Nephron progenitor cell (in vitro differentiated cells): ENCODE measurements around the gene MLYCD.

Experiments used
- DNase-seq: peaks from one replicate; pipeline ENCODE4 v3.0.0; 2021
- H3K27ac Mint-ChIP-seq: 2 replicates; pipeline ENCODE4 v1.8.0; 2021; ENCODE audit warnings: mild to moderate bottlenecking, moderate library complexity, mixed read lengths
- H3K27me3 Mint-ChIP-seq: 2 replicates; pipeline ENCODE4 v1.8.0; 2021; ENCODE audit warnings: mild to moderate bottlenecking, low read depth, mixed read lengths; ENCODE audit not compliant: poor library complexity
- H3K36me3 Mint-ChIP-seq: 2 replicates; pipeline ENCODE4 v1.8.0; 2021; ENCODE audit warnings: low read depth, mixed read lengths
- H3K4me1 Mint-ChIP-seq: 2 replicates; pipeline ENCODE4 v1.8.0; 2021; ENCODE audit warnings: mixed read lengths
- H3K4me3 Mint-ChIP-seq: 2 replicates; pipeline ENCODE4 v1.8.0; 2021; ENCODE audit warnings: mild to moderate bottlenecking, moderate library complexity, mixed read lengths
- H3K9me3 Mint-ChIP-seq: 2 replicates; pipeline ENCODE4 v1.8.0; 2021; ENCODE audit warnings: mild to moderate bottlenecking, moderate library complexity, mixed read lengths
- TF ChIP-seq, protein P1 (sequence below): fragments of 200-600 bp; sonication (generic); IDR thresholded peaks from 2 replicates; pipeline ENCODE4 v1.5.0; 2021; ENCODE audit warnings: antibody characterized with exemption

Gene MLYCD

DNA sequence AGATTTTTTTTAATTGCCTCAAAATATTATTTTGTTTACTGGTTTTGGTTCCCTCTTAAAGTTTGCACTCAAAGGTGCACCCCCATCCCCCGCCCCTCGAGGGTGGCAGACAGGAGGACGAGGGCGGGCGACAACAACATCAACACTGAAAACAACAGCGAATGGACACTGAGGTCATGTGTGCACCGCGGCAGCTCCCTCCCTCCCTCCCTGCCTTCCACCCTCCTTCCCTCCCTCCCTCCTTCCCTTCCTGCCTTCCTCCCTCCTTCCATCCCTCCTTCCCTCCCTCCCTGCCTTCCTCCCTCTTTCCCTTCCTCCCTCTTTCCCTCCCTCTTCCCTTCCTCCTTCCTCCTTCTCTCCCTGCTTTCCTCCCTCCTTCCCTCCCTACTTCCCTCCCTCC lies 52.6 kb downstream of the MLYCD start:
- no peaks in the 10 kb centered on the region for H3K36me3 Mint-ChIP-seq
- H3K4me3 Mint-ChIP-seq = no peak overlapping the region
- H3K27ac Mint-ChIP-seq = no peak overlapping the region

DNA sequence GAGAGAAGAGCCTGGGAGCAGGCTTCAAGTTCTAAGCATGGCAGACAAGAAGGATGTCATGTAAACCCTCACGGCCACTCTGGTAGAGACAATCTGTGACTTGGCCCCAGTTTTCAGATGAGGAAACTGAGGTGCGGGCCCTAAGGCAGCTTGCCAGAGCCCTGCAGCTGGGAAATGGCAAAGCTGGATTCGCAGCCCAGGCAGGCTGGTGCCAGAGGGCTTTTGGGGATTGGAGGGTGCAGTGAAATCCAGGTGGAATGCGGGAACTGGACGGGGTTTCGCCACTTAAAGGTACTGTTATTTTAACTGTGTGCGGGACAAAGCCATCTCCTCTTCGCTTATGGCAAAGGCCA lies 53.6 kb downstream of the MLYCD start:
- Mint-ChIP-seq H3K4me1 (peaks cover 13% of the 10 kb centered on the region), H3K27ac (no peak overlapping the region), H3K36me3 (no peaks in the 10 kb centered on the region), H3K9me3 (no peaks in the 10 kb centered on the region), H3K4me3 (no peak overlapping the region), H3K27me3 (peaks cover 21% of the 10 kb centered on the region)
- DNase-seq = no peak
- TF ChIP-seq, protein P1, sequence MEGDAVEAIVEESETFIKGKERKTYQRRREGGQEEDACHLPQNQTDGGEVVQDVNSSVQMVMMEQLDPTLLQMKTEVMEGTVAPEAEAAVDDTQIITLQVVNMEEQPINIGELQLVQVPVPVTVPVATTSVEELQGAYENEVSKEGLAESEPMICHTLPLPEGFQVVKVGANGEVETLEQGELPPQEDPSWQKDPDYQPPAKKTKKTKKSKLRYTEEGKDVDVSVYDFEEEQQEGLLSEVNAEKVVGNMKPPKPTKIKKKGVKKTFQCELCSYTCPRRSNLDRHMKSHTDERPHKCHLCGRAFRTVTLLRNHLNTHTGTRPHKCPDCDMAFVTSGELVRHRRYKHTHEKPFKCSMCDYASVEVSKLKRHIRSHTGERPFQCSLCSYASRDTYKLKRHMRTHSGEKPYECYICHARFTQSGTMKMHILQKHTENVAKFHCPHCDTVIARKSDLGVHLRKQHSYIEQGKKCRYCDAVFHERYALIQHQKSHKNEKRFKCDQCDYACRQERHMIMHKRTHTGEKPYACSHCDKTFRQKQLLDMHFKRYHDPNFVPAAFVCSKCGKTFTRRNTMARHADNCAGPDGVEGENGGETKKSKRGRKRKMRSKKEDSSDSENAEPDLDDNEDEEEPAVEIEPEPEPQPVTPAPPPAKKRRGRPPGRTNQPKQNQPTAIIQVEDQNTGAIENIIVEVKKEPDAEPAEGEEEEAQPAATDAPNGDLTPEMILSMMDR = no peak

More for the DNA sequence above, 52.6 kb downstream of the MLYCD start:
- peaks cover 21% of the 10 kb centered on the region for H3K27me3 Mint-ChIP-seq
- H3K4me1 Mint-ChIP-seq = peaks cover 17% of the 10 kb centered on the region
- H3K9me3 Mint-ChIP-seq = no peaks in the 10 kb centered on the region
- no peak for DNase-seq
- TF ChIP-seq, protein P1 = no peak

DNA sequence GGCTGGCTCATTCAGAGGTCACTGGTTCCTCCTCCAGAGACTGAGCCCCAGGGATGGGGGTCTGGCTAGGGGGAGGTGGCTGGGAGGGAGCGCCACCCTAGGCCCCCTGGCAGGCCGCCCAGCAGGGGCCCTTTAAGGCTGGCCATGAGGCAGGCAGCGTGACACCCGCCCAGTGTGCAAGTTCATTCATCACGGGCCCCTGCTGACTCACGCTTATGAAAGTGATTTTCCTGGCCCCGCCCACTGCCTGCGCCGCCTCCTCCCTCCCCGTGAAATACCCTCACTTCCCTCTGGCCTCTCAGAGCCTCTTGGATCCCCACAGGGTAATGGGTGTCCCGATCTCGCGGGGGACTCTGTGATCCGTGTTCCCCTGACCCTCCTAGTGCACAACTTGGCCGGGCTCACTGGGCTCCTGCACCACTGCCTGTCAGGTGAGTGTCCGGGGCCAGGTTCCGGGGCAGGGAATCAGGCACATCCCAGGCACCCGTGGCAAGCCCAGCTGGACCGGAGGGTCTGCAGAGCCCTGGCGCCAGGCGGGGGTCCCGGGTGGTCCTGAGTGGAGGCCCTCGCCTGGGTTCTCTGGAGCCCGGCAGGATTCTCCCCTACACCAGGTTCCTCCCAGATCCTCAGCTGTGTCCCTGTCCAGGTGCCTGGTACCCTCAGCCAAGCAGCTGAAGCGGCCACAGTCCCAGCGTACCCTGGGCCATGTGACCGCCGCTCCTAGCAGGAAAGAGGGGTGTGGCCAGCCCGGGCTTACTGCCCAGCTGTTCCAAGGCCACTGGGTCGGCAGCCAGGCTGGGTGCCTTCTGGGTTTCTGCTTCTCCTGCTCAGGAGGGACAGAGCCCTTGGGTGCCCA lies 54.3 kb downstream of the MLYCD start, which contains the start of gene OSGIN1:
Gene OSGIN1, plus strand, starts transcription at position 301 of the 856 bp plus-strand sequence. CDS start 4,432 bp downstream, outside the sequence.
- DNase-seq = peak; percentile 59
- H3K4me3 Mint-ChIP-seq = peak within 1 kb of the TSS; percentile 68
- H3K4me1 Mint-ChIP-seq = peaks cover 13% of the 10 kb centered on the region
- no peaks in the 10 kb centered on the region for H3K9me3 Mint-ChIP-seq
- no peak within 1 kb of the TSS for H3K27ac Mint-ChIP-seq
- no peaks in the 10 kb centered on the region for H3K36me3 Mint-ChIP-seq
- peaks cover 21% of the 10 kb centered on the region for H3K27me3 Mint-ChIP-seq
- TF ChIP-seq, protein P1 = no peak

DNA sequence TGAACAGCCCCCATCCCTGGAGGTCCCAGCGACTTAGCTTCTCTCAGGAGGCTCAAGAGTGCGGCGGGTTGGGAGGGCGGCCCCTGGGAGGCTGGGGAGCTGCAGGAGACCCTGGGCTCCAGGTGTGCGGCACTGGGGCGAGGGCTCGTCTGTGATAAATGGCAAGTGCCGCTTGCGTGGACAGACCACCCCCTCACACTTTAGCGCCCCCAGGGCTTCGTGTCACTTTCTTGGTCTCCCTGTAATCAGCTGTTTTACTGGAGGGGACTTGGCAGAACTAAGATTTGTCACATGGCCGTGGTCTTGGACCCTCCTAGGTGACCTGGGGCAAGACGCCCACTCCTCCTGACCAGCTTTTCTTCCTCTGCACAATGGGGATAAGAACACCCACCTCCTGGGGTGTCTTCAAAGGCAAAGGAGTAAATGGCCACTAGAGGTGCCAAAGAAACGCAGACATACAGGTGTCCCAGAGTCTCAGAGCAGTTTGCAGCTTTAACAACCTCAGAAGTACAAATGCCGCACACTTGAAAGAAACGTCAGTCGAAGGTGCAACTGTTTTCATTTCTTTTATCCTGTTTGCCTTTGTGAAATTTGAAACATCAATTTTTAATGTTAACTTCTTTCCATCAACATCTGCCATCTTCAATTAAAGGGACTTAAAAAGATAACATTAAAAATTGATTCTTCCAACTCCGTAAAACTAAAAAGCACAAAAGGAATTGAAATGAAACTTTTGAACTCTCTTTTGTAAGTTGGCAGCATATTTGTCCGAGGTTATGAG lies 55.1 kb downstream of the MLYCD start:
- Mint-ChIP-seq H3K27me3 (peaks cover 21% of the 10 kb centered on the region), H3K27ac (no peak overlapping the region), H3K4me3 (peak overlapping the region; percentile 68), H3K36me3 (no peaks in the 10 kb centered on the region), H3K4me1 (peaks cover 13% of the 10 kb centered on the region), H3K9me3 (no peaks in the 10 kb centered on the region)
- TF ChIP-seq, protein P1 = peak; percentile 43
- DNase-seq = no peak

DNA sequence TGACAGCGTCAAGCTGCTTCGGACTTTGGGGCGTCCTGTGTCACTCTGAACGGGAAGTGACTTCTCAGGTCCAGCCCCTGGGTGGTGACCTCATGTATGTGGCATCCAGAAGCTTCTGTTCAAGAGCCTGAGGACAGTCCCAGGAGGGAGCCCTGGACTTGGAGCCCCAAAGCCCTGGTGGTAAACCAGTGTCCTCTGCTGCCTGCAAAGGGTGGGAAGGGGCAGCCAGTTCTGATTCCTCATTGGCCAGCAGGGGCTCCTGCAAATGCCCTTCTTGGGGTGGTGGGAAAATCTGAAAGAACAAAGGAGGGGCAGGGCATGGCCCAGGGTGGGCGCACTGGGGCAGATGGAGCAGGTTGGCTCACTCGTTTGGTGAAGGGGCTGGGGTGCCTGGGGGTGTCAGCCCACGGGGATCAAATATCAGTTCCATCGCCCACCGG lies 55.7 kb downstream of the MLYCD start:
- TF ChIP-seq, protein P1 = no peak
- Mint-ChIP-seq H3K4me3 (peak overlapping the region; percentile 48), H3K27ac (no peak overlapping the region), H3K4me1 (peaks cover 13% of the 10 kb centered on the region), H3K9me3 (no peaks in the 10 kb centered on the region), H3K36me3 (no peaks in the 10 kb centered on the region), H3K27me3 (peaks cover 20% of the 10 kb centered on the region)
- DNase-seq = no peak
